D721Med (cell line): Measurements from ENCODE around the gene AFMID.
A peak's percentile ranks its signal among the peaks of the same experiment; 100 is the strongest.
"Not testable (repeated sequence)": the region's sequence is repeated elsewhere in the genome, so short reads cannot be mapped to it uniquely, and the experiment has no call there.

Source experiments
- DNase-seq: peaks from one replicate; pipeline ENCODE4 v3.0.0; 2011; ENCODE audit warnings: low spot score; ENCODE audit not compliant: insufficient read length
- FAIRE-seq: peaks from 2 replicates; lab custom pipeline; 2011; peaks lifted over from hg19 to GRCh38; lab: Jason Lieb, UNC
- TF ChIP-seq, protein P1 (sequence below): IDR thresholded peaks from 2 replicates; pipeline ENCODE4 v1.5.1; 2012; ENCODE audit warnings: mild to moderate bottlenecking, control low read depth; ENCODE audit not compliant: insufficient read depth; ENCODE audit errors: missing control alignments

Gene AFMID

DNA sequence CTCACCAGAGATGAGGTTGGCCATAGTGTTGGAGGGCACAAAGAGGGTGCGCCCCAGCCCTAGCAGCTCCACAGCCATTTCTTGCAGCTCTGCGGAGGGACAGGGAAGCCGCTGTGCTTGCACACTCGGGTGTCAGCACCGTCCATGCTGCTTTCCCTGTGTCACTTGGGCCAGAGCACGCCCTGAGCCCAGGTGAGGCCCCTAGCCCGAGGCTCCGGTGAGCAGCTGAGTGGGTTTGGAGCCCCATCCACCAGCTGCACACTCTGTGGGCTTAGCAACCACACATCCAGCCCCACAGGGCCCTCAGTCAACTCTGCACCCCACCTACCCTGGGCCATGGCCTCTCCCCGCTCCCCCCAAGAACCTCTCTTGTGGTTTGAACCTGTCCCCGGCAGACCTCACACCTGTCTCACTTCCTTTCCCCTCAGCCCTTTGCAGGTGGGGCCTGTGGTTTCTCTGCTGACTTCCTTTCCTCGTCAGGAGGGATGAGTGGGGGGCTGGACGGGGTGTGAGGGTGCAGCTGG lies 65.0 kb downstream of the AFMID start:
- no peak for DNase-seq
- FAIRE-seq: no peak
- TF ChIP-seq, protein P1, sequence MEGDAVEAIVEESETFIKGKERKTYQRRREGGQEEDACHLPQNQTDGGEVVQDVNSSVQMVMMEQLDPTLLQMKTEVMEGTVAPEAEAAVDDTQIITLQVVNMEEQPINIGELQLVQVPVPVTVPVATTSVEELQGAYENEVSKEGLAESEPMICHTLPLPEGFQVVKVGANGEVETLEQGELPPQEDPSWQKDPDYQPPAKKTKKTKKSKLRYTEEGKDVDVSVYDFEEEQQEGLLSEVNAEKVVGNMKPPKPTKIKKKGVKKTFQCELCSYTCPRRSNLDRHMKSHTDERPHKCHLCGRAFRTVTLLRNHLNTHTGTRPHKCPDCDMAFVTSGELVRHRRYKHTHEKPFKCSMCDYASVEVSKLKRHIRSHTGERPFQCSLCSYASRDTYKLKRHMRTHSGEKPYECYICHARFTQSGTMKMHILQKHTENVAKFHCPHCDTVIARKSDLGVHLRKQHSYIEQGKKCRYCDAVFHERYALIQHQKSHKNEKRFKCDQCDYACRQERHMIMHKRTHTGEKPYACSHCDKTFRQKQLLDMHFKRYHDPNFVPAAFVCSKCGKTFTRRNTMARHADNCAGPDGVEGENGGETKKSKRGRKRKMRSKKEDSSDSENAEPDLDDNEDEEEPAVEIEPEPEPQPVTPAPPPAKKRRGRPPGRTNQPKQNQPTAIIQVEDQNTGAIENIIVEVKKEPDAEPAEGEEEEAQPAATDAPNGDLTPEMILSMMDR: no peak

DNA sequence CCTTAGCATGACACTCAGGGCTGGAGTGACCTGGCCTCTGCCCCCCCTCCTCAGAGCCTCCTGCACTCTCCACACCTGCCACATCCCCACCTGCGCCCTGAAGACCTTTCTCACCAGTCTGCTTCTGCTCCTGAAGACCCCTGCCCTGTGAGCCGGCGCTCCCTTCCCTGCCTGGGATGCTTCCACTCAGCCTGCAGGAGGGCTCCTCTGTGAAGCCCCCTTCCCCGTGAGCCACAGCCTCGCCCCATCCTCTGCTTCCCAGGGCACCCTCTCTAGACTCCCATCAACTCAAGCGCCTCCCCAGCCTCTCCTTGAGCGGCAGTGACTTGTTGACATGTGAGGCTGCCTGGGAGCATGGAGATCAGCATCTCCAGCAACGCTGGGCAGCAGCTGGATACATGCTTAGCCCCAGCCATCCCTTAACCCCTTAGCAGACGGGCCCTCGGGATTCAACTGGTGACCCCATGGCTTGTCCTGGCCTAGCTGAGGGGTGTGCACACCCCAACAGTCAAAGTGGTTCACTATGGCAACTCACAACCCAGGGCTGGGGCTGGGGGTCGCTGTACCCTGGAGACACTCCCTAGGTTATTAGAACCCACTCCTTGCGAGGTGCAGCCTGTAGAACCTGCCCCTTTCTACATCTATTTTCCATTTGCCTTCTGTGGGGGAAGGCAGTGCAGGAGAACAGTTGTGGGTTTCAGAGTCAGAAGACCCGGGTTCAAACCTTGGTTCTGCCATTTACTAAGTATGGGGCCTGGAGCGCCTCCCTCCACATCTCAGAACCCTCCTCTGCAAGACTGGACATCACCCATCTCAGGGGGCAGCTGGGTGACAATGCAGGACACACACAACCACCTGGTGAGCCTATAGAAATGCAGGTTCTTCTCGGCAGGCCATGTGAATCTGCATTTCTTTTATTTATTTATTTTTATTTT lies 65.8 kb downstream of the AFMID start:
- no peak for FAIRE-seq

DNA sequence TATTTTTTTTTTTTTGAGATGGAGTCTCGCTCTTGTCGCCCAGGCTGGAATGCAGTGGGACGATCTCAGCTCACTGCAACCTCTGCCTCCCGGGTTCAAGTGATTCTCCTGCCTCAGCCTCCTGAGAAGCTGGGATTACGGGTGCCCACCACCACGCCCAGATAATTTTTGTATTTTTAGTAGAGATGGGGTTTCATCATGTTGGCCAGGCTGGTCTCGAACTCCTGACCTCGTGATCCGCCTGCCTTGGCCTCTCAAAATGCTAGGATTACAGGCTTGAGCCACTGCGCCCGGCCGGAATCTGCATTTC lies 66.4 kb downstream of the AFMID start:
- not testable (repeated sequence) for FAIRE-seq, DNase-seq

More for the DNA sequence above, 65.8 kb downstream of the AFMID start:
- DNase-seq: no peak
- TF ChIP-seq, protein P1: no peak

DNA sequence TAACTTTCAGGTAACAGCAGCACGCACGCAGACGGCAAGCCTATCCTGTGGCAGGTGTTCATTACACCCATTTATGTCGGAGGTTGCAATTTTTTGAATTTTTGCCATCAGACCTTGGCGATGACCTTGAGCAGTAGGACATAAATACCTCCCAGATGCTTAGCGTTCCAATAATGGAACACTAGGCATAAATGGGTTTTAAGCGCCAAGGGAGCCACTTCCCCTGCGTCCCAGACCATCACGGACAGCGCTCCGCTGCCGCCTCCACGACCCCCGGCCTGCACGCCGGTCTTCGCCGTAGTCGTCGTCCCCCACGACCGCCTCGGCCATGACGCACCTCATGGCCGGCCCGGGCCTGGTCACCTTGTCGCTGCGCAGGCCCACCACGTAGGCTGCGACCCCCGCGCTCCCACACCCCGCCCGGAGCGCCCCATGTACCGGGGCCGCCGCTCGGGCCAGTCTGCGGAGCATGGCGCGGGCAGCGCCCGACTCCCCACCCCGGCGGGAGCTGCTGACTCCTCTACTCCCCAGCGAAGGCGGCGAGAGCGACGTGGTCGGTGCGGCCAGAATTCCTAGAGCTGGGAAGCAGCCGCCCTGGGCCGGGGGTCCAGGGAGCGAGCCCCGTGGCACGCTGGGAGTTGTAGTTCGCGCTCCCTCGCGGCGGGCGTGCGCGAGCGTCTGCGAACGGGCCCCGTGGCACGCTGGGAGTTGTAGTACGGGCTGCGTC lies 66.9 kb downstream of the AFMID start:
- DNase-seq (peak; percentile 98), FAIRE-seq (no peak)
- TF ChIP-seq, protein P1: no peak

DNA sequence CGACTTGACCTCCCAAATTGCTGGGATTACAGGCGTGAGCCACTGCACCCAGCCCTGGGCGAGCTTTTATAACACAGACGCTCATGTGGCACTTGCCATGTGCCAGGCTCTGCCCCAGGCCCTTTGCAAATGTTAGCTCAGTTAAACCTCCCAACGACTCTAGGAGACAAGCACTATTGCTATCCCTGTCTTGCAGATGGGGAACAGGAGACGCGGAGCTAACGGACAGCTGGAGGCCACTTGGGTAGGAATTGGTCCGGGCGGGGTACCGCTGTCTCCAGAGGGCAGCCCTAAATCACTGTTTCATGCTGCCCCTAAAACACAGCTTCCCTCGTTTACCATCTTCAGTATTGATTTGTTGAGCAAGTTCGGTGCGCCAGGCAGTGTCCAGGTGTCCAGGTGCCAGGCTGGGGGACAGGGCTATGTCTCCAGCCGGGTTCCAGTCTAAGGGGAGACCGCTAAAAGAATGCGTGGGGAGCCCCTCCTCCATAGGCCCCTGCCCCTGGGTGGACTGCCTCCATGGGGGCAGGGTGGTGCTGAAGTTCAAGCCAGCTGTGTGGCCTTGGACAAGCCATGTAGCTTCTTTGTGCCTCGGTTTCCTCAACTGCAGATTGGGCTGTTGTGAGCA lies 68.0 kb downstream of the AFMID start:
- no peak for DNase-seq
- TF ChIP-seq, protein P1: no peak

DNA sequence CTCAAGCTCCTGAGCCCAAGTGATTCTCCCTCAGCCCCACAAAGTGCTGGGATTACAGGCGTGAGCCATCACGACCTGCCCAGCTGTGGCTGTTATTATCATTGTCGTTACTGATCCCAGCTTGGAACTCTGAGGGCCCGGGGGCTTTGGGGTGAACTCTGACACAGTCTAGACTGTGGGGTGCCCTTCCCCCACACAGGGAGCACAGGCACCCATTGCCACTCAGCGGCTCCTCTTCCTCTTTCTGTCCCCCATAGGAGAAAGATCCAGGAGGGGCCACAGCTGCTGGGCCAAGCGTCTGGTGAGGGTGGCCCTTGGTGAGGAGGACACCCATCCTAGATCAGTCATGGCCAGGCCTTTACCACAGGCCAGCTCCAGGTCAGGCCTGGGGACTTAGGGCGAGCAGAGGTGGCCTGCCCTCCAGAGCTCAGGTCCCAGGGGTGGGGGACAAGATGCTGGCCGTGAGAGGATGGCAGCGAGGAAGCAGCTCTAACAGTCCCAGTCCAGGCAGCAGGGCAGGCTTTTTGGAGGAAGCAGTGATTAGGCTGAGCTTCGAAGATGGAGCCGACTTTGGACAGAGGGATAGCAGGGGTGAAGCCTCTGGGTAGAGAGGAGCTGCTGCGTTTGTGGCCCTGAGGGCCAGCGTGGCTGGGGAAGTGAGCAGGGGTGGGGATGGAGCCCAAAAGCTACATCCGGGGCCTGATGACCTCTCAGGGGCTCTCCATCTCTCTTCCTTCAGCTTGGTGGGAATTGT lies 69.0 kb downstream of the AFMID start:
- no peak for DNase-seq
- no peak for FAIRE-seq
- TF ChIP-seq, protein P1: no peak

More for the DNA sequence above, 68.0 kb downstream of the AFMID start:
- FAIRE-seq: no peak
